ENCODE measurements around the gene ADM5. TPM values are rescaled to one million over a fixed set of nuclear protein-coding genes. Genes with fewer than 3 reads are reported as not detected.

Gene ADM5
- total RNA-seq, 2 experiments from 2014 or later = 5.2 to 6.2 TPM

DNA sequence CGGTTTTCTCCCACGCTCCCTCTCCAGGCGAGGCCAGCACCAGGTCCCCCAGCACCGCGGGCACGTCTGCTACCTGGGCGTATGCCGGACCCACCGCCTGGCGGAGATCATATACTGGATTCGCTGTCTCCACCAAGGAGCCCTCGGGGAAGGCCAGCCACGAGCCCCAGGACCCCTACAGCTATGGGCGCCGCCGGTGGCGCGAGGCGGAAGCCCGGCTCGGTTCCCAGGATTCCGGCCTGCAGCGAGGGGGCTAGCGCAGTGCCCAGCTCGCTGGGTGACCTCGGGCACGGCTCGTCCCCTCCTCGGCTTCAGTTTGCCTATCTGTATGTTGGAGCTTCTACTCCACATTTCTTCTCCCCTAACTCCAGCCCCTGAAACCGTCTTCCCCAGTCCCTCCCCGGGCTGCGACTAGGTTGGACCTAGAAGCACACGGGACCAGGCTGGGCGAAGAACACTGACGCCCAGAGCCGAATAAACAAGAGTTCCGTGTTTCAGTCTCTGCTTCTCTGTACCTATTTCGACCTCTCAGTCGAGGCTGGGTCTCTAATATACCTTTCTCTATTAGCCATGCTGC is 773 bp downstream of the ADM5 start:
- ATAC-seq (no peak), DNase-seq (no peak)
- Mint-ChIP-seq H3K4me1 (ENCODE audit: low read depth) (peaks cover 26% of the 10 kb centered on the region), H3K27ac (no peak overlapping the region), H3K27me3 (peaks cover 14% of the 10 kb centered on the region), H3K36me3 (ENCODE audit: low read depth) (peaks cover 31% of the 10 kb centered on the region), H3K9me3 (no peaks in the 10 kb centered on the region), H3K4me3 (no peak overlapping the region)
- TF ChIP-seq, protein P1, sequence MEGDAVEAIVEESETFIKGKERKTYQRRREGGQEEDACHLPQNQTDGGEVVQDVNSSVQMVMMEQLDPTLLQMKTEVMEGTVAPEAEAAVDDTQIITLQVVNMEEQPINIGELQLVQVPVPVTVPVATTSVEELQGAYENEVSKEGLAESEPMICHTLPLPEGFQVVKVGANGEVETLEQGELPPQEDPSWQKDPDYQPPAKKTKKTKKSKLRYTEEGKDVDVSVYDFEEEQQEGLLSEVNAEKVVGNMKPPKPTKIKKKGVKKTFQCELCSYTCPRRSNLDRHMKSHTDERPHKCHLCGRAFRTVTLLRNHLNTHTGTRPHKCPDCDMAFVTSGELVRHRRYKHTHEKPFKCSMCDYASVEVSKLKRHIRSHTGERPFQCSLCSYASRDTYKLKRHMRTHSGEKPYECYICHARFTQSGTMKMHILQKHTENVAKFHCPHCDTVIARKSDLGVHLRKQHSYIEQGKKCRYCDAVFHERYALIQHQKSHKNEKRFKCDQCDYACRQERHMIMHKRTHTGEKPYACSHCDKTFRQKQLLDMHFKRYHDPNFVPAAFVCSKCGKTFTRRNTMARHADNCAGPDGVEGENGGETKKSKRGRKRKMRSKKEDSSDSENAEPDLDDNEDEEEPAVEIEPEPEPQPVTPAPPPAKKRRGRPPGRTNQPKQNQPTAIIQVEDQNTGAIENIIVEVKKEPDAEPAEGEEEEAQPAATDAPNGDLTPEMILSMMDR (IDR thresholded peaks at IDR 0.05) = peak; percentile 31
- ChIA-PET CTCF (interaction anchor here (1.4 to 4.6 kb wide), 3 partner anchors 9 to 18 kb away, joined by 4 to 19 read pairs (median 5); no protein-coding TSS in a partner anchor), POLR2A (interaction anchor here (0.7 to 4.0 kb wide), 6 partner anchors 12 to 104 kb away, joined by 3 to 23 read pairs (median 4); partner anchors contain the start of gene PRMT1)
- intact Hi-C loops (cut with micrococcal nuclease) = no loop called here

GRCh38 chr19:49690656-49691242 is 1.4 kb downstream of the ADM5 start, which contains the start of gene CPT1C:
Gene CPT1C (plus strand): TSS chr19:49691116. CDS start chr19:49692253, 1,137 bp downstream.
- CTCF ChIA-PET = interaction anchor here (1.6 to 4.6 kb wide), 2 partner anchors 10 to 12 kb away, joined by 5 to 19 read pairs; no protein-coding TSS in a partner anchor
- Mint-ChIP-seq H3K9me3 (no peaks in the 10 kb centered on the region), H3K27ac (no peak within 1 kb of the TSS), H3K36me3 (ENCODE audit: low read depth) (peaks cover 26% of the 10 kb centered on the region), H3K4me1 (ENCODE audit: low read depth) (peaks cover 26% of the 10 kb centered on the region), H3K27me3 (peaks cover 14% of the 10 kb centered on the region), H3K4me3 (peak within 1 kb of the TSS; percentile 60)
- ATAC-seq (peak; percentile 63), DNase-seq (peak; percentile 60)
- TF ChIP-seq, protein P1 (IDR thresholded peaks at IDR 0.05) = no peak
- intact Hi-C loops (cut with micrococcal nuclease) = no loop called here
- POLR2A ChIA-PET = interaction anchor here (0.7 to 4.0 kb wide), 5 partner anchors 12 to 104 kb away, joined by 3 to 23 read pairs (median 4); partner anchors contain the start of gene PRMT1

- Mint-ChIP-seq H3K36me3 (ENCODE audit: low read depth) (peaks cover 24% of the 10 kb centered on the region), H3K4me3 (peak overlapping the region; percentile 60), H3K27me3 (peaks cover 14% of the 10 kb centered on the region), H3K27ac (no peak overlapping the region), H3K9me3 (no peaks in the 10 kb centered on the region), H3K4me1 (ENCODE audit: low read depth) (peaks cover 26% of the 10 kb centered on the region)
- DNase-seq (peak; percentile 44), ATAC-seq (peak; percentile 19)
- intact Hi-C loops (cut with micrococcal nuclease) = no loop called here
- TF ChIP-seq, protein P1 (IDR thresholded peaks at IDR 0.05) = no peak
- ChIA-PET CTCF (interaction anchor here (4.6 kb wide), 1 partner anchor 10 kb away, joined by 19 read pairs; no protein-coding TSS in a partner anchor), POLR2A (interaction anchor here (0.9 to 4.0 kb wide), 4 partner anchors 10 to 103 kb away, joined by 3 to 23 read pairs (median 4); partner anchors contain the start of gene PRMT1)
These were observed 2.1 kb downstream of the ADM5 start for GRCh38 chr19:49691243-49692146.

GRCh38 chr19:49692147-49692506 is 2.7 kb downstream of the ADM5 start:
- H3K27ac Mint-ChIP-seq = no peak overlapping the region

More at GRCh38 chr19:49692147-49692506, 2.7 kb downstream of the ADM5 start:
- no peak for DNase-seq
- ATAC-seq = no peak
- intact Hi-C loops (cut with micrococcal nuclease) = no loop called here
- ChIA-PET POLR2A (interaction anchor here (0.9 to 1.6 kb wide), 2 partner anchors 11 to 26 kb away, joined by 3 to 5 read pairs; no protein-coding TSS in a partner anchor), CTCF (interaction anchor here (4.6 kb wide), 1 partner anchor 11 kb away, joined by 19 read pairs; no protein-coding TSS in a partner anchor)
- Mint-ChIP-seq H3K27me3 (peaks cover 14% of the 10 kb centered on the region), H3K36me3 (ENCODE audit: low read depth) (peaks cover 22% of the 10 kb centered on the region), H3K9me3 (no peaks in the 10 kb centered on the region), H3K4me3 (no peak overlapping the region), H3K4me1 (ENCODE audit: low read depth) (peaks cover 26% of the 10 kb centered on the region)
- TF ChIP-seq, protein P1 (IDR thresholded peaks at IDR 0.05) = no peak

Data from activated CD8-positive, alpha-beta T cell treated with anti-CD3 and anti-CD28 coated beads for 36 hours (primary cell).